IMR-90 (cell line): Measurements from ENCODE around the gene DGKG. TPM values are rescaled to one million over a fixed set of nuclear protein-coding genes. Genes with fewer than 3 reads are reported as not detected.

ENCODE experiments used
- ATAC-seq: fragments of 200-7000 bp; cut with Tn5 transposase; 2 replicates; pipeline ENCODE4 v1.9.1; 2020; ENCODE audit warnings: low read depth, mild to moderate bottlenecking, moderate library complexity
- BruUV-seq: library from RNA; stranded (reverse); fragments of 400-500 nt; replicated peaks from 2 replicates; lab custom pipeline; 2021; lab: Mats Ljungman, UMichigan
- CTCF ChIA-PET: fragments of 300-600 bp; formaldehyde crosslinking; extraction: SDS; loops from one replicate; lab custom pipeline; 2021; ENCODE audit warnings: antibody characterized with exemption; lab: Yijun Ruan, JAX
- POLR2A ChIA-PET: fragments of 300-600 bp; sonication (Branson Sonifier 250); formaldehyde crosslinking; loops from one replicate; lab custom pipeline; 2022; ENCODE audit warnings: antibody characterized with exemption; ENCODE audit not compliant: unreplicated experiment; lab: Charles Lee
- DNase-seq: peaks from one replicate; pipeline ENCODE4 v3.0.0; 2013
- H2AFZ ChIP-seq: replicated peaks from 2 replicates; pipeline ENCODE3; 2013; ENCODE audit warnings: low read length, mild to moderate bottlenecking; ENCODE audit not compliant: poor library complexity
- H2AK5ac ChIP-seq: 2 replicates; pipeline ENCODE4 v1.6.1; 2013; ENCODE audit warnings: low read depth, low read length, inconsistent platforms
- H2AK9ac ChIP-seq: replicated peaks from 2 replicates; pipeline ENCODE3; 2013; ENCODE audit warnings: mild to moderate bottlenecking, low read depth, low read length, moderate library complexity; ENCODE audit not compliant: poor library complexity
- H2BK120ac ChIP-seq: 2 replicates; pipeline ENCODE4 v1.6.1; 2013; ENCODE audit warnings: low read depth, low read length, inconsistent platforms
- H2BK15ac ChIP-seq: 3 replicates; pipeline ENCODE4 v1.6.1; 2013; ENCODE audit warnings: low read depth, low read length, inconsistent platforms
- H2BK20ac ChIP-seq: 2 replicates; pipeline ENCODE4 v1.6.1; 2013; ENCODE audit warnings: low read depth, mild to moderate bottlenecking, inconsistent platforms, low read length, moderate library complexity
- H2BK5ac ChIP-seq: 2 replicates; pipeline ENCODE4 v1.6.1; 2013; ENCODE audit warnings: mild to moderate bottlenecking, low read depth, low read length, inconsistent platforms; ENCODE audit not compliant: poor library complexity, severe bottlenecking
- H3K14ac ChIP-seq: replicated peaks from 2 replicates; pipeline ENCODE4 v1.6.1; 2013; ENCODE audit warnings: low read depth, low read length, inconsistent platforms
- H3K18ac ChIP-seq: 2 replicates; pipeline ENCODE4 v1.6.1; 2013; ENCODE audit warnings: low read depth, low read length, control low read depth
- H3K23ac ChIP-seq: 2 replicates; pipeline ENCODE4 v1.6.1; 2013; ENCODE audit warnings: low read depth, low read length, inconsistent platforms
- H3K27ac ChIP-seq: 2 replicates; pipeline ENCODE4 v1.5.1; 2013; ENCODE audit warnings: mild to moderate bottlenecking, control low read depth, low read length; ENCODE audit not compliant: insufficient read depth
- H3K27me3 ChIP-seq: 2 replicates; pipeline ENCODE4 v1.6.1; 2013; ENCODE audit warnings: low read length; ENCODE audit not compliant: control insufficient read depth, insufficient read depth
- H3K36me3 ChIP-seq: 2 replicates; pipeline ENCODE4 v1.6.1; 2013; ENCODE audit warnings: low read length, mixed read lengths; ENCODE audit not compliant: control insufficient read depth, insufficient read depth
- H3K4ac ChIP-seq: 2 replicates; pipeline ENCODE4 v1.6.1; 2013; ENCODE audit warnings: low read depth, low read length, inconsistent platforms
- H3K4me1 ChIP-seq: 2 replicates; pipeline ENCODE4 v1.6.1; 2013; ENCODE audit warnings: low read length, mixed read lengths; ENCODE audit not compliant: control insufficient read depth, insufficient read depth
- H3K4me2 ChIP-seq: 2 replicates; pipeline ENCODE4 v1.6.1; 2013; ENCODE audit warnings: low read depth, mild to moderate bottlenecking, control low read depth, low read length, moderate library complexity
- H3K4me3 ChIP-seq: 2 replicates; pipeline ENCODE4 v1.5.1; 2013; ENCODE audit warnings: low read depth, mild to moderate bottlenecking, control low read depth, low read length, moderate library complexity; ENCODE audit not compliant: insufficient read depth
- H3K56ac ChIP-seq: 2 replicates; pipeline ENCODE4 v1.6.1; 2013; ENCODE audit warnings: low read length, inconsistent platforms; ENCODE audit not compliant: insufficient read depth; ENCODE audit errors: extremely low read depth
- H3K79me1 ChIP-seq, 2 experiments: 2 replicates each; pipeline ENCODE4 v1.6.1; 2013; ENCODE audit warnings: low read length in 2 of 2, inconsistent platforms in 1 of 2, low read depth in 1 of 2
- H3K9ac ChIP-seq: 2 replicates; pipeline ENCODE4 v1.6.1; 2013; ENCODE audit warnings: low read depth, low read length, control low read depth
- H3K9me1 ChIP-seq: 2 replicates; pipeline ENCODE4 v1.6.1; 2013; ENCODE audit warnings: low read length, inconsistent platforms; ENCODE audit not compliant: insufficient read depth
- H3K9me3 ChIP-seq: 2 replicates; pipeline ENCODE4 v1.6.1; 2013; ENCODE audit warnings: low read length; ENCODE audit not compliant: control insufficient read depth, insufficient read depth
- H4K20me1 ChIP-seq: 2 replicates; pipeline ENCODE4 v1.6.1; 2013; ENCODE audit warnings: low read length, inconsistent platforms; ENCODE audit not compliant: insufficient read depth
- H4K5ac ChIP-seq: 2 replicates; pipeline ENCODE4 v1.6.1; 2013; ENCODE audit warnings: mild to moderate bottlenecking, low read depth, low read length, control low read depth
- H4K8ac ChIP-seq, 2 experiments: 2 replicates each; pipeline ENCODE4 v1.6.1; 2013; ENCODE audit warnings: low read depth in 2 of 2, low read length in 2 of 2, control low read depth in 1 of 2, inconsistent platforms in 1 of 2
- H4K91ac ChIP-seq: 2 replicates; pipeline ENCODE4 v1.6.1; 2013; ENCODE audit warnings: low read depth, low read length, inconsistent platforms; ENCODE audit not compliant: insufficient read depth
- BHLHE40 ChIP-seq: fragments of 150-350 bp; IDR thresholded peaks from 2 replicates; pipeline ENCODE4 v1.6.1; 2016; ENCODE audit warnings: mild to moderate bottlenecking, low read depth, low read length
- CEBPB ChIP-seq: IDR thresholded peaks from 2 replicates; pipeline ENCODE4 v1.6.1; 2012; ENCODE audit warnings: low read depth, low read length, improper control_type of control experiment
- CHD1 ChIP-seq: IDR thresholded peaks from 2 replicates; pipeline ENCODE4 v1.6.1; 2012; ENCODE audit warnings: low read depth, low read length, improper control_type of control experiment
- CTCF ChIP-seq: conservative IDR thresholded peaks from 2 replicates; pipeline ENCODE4 v1.5.1; 2012; ENCODE audit warnings: mild to moderate bottlenecking, low read depth, low read length, improper control_type of control experiment
- ELK1 ChIP-seq: fragments of 150-350 bp; IDR thresholded peaks from 2 replicates; pipeline ENCODE4 v1.6.1; 2016; ENCODE audit warnings: low read depth, mild to moderate bottlenecking, low read length, moderate library complexity, borderline replicate concordance
- FOS ChIP-seq: fragments of 150-350 bp; IDR thresholded peaks from 2 replicates; pipeline ENCODE4 v1.6.1; 2016; ENCODE audit warnings: low read depth, low read length
- MAFK ChIP-seq: IDR thresholded peaks from 2 replicates; pipeline ENCODE4 v1.6.1; 2012; ENCODE audit warnings: low read depth, low read length, improper control_type of control experiment
- MAZ ChIP-seq: IDR thresholded peaks from 2 replicates; pipeline ENCODE4 v1.6.1; 2012; ENCODE audit warnings: low read depth, mild to moderate bottlenecking, low read length, improper control_type of control experiment, moderate library complexity, borderline replicate concordance
- MXI1 ChIP-seq: IDR thresholded peaks from 2 replicates; pipeline ENCODE4 v1.6.1; 2012; ENCODE audit warnings: low read depth, mild to moderate bottlenecking, low read length, moderate library complexity, borderline replicate concordance
- NFE2L2 ChIP-seq: fragments of 150-350 bp; IDR thresholded peaks from 2 replicates; pipeline ENCODE4 v1.6.1; 2016; ENCODE audit warnings: low read depth, mild to moderate bottlenecking, low read length
- POLR2A ChIP-seq: IDR thresholded peaks from 2 replicates; pipeline ENCODE4 v1.6.1; 2012; ENCODE audit warnings: mild to moderate bottlenecking, low read depth, low read length
- RCOR1 ChIP-seq: IDR thresholded peaks from 2 replicates; pipeline ENCODE4 v1.6.1; 2012; ENCODE audit warnings: mild to moderate bottlenecking, low read length, improper control_type of control experiment; ENCODE audit not compliant: insufficient replicate concordance
- SMC3 ChIP-seq: fragments of 150-350 bp; IDR thresholded peaks from 2 replicates; pipeline ENCODE4 v1.6.1; 2016; ENCODE audit warnings: low read depth, mild to moderate bottlenecking, antibody characterized with exemption, low read length, moderate library complexity
- WGBS, 2 experiments: methylation state at CpG; one replicate each; pipeline versions ENCODE4 v1.1.5 to v1.1.7; 2013; ENCODE audit warnings: missing lambda C conversion rate in 2 of 2; ENCODE audit not compliant: insufficient read length in 1 of 2; ENCODE audit errors: extremely low coverage in 2 of 2; 5-methylcytosine and 5-hydroxymethylcytosine counted together
- dilution Hi-C: fragments of 300-500 bp; cut with HindIII; formaldehyde crosslinking; loops from one replicate; pipeline ENCODE4 v1.14.3; 2018; ENCODE audit warnings: low sequenced_read_pairs; ENCODE audit not compliant: unreplicated experiment
- in situ Hi-C: fragments of 300-500 bp; cut with MboI; formaldehyde crosslinking; loops from 3 replicates; pipeline ENCODE4 v1.14.3; 2019; ENCODE audit warnings: low sequenced_read_pairs, inconsistent platforms, mixed read lengths
- intact Hi-C: fragments of 100-400 bp; cut with micrococcal nuclease; formaldehyde crosslinking; loops from 2 replicates; pipeline ENCODE4 v1.10.0; 2022
- polyA plus RNA-seq, 3 experiments: library from polyadenylated mRNA; depleted of rRNA; stranded (reverse); fragments of >200 nt; gene quantifications; 2 replicates each; pipeline ENCODE4 v1.2.3, GENCODE V29; 2012; ENCODE audit warnings: low replicate concordance in 1 of 3
- total RNA-seq: library from RNA; depleted of rRNA; stranded (reverse); fragments of >200 nt; gene quantifications from 2 replicates; pipeline ENCODE4 v1.2.3, GENCODE V29; 2012

Gene DGKG
- total and polyA plus RNA-seq, 2 of the 4 experiments (the other 2 are of a cell fraction): 1.2 to 4.1 TPM

- no TSS peak for BruUV-seq
- Histone ChIP-seq H3K18ac (no peak overlapping the region), H3K4ac (no peak overlapping the region), H3K9ac (no peak overlapping the region), H3K9me3 (no peaks in the 10 kb centered on the region), H3K56ac (no peak overlapping the region), H2BK120ac (no peak overlapping the region), H3K36me3 (no peaks in the 10 kb centered on the region), H2BK5ac (no peak overlapping the region), H4K91ac (no peak overlapping the region), H2BK20ac (no peak overlapping the region), H4K5ac (no peak overlapping the region), H2AK5ac (no peak overlapping the region), H3K4me3 (no peak overlapping the region), H4K20me1 (no peaks in the 10 kb centered on the region), H2AFZ (no peak overlapping the region), H3K14ac (no peak overlapping the region), H3K4me2 (no peak overlapping the region), H2BK15ac (no peak overlapping the region), H3K4me1 (no peaks in the 10 kb centered on the region), H2AK9ac (no peak overlapping the region), H3K27ac (no peak overlapping the region), H3K79me1 (no peaks in the 10 kb centered on the region), H3K9me1 (no peaks in the 10 kb centered on the region), H3K23ac (no peak overlapping the region), H4K8ac (no peak overlapping the region), H3K27me3 (peaks cover 30% of the 10 kb centered on the region)
- ATAC-seq (no peak), DNase-seq (no peak)
- ChIA-PET POLR2A (no interaction called here), CTCF (no interaction called here)
- dilution Hi-C loops: no loop called here
- 60% methylated on average over 1 of the region's 5 CpGs; no CpG with 5 or more reads in 1 of the 2 experiments for WGBS, 2 experiments
- TF ChIP-seq CHD1: no peak
- no peak for TF ChIP-seq POLR2A
- no peak for TF ChIP-seq MXI1
- no peak for TF ChIP-seq ELK1
- TF ChIP-seq MAFK: no peak
- TF ChIP-seq MAZ: no peak
- no peak for TF ChIP-seq FOS
- TF ChIP-seq BHLHE40: no peak
- no peak for TF ChIP-seq NFE2L2
- no peak for TF ChIP-seq SMC3
- TF ChIP-seq CEBPB: no peak
- TF ChIP-seq RCOR1: no peak
- TF ChIP-seq CTCF: no peak
- in situ Hi-C loops: no loop called here
- intact Hi-C loops: no loop called here
Measured at GRCh38 chr3:186123012-186123411, 239.0 kb downstream of the DGKG start.
